Measurements from ENCODE around the gene ALKBH6.

DNA sequence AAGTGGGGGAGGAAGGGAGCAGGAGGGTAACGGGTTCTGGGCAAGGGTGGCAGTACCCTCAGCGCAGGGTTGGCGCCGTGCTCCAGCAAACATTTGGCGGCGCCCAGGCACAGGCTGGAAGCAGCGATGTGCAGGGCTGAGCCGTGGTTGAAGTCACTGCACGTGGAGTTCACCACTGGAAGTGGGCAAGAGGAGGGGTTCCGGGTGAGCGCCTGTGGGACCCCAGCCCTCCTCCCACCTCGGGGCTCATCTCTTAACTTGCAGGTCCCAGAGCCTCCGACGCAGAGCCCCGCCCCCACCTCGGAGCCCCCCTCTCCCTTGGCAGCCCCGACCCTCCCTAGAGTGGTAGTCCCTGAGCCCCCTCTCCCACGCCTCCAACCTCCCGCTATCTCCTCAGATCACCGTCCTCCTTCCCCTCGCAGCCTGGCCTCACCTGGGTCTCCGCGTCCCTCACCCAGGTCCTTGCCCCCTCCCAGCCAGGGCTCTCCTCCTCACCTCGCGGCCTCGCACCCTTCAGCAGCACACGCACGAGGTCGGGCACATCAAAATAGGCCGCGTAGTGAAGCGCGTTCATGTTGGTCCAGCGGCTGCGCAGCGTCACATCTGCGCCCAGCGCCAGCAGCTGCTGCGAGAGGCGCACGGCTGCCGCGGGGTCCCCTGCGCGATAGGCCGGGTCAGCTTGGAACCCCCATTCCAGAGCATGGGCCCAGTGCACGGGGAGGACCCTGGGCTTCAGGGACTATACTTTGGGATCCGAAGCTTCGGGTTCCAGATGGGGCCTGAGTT is 12.3 kb upstream of the ALKBH6 start:
- TF ChIP-seq, protein P1, sequence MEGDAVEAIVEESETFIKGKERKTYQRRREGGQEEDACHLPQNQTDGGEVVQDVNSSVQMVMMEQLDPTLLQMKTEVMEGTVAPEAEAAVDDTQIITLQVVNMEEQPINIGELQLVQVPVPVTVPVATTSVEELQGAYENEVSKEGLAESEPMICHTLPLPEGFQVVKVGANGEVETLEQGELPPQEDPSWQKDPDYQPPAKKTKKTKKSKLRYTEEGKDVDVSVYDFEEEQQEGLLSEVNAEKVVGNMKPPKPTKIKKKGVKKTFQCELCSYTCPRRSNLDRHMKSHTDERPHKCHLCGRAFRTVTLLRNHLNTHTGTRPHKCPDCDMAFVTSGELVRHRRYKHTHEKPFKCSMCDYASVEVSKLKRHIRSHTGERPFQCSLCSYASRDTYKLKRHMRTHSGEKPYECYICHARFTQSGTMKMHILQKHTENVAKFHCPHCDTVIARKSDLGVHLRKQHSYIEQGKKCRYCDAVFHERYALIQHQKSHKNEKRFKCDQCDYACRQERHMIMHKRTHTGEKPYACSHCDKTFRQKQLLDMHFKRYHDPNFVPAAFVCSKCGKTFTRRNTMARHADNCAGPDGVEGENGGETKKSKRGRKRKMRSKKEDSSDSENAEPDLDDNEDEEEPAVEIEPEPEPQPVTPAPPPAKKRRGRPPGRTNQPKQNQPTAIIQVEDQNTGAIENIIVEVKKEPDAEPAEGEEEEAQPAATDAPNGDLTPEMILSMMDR (IDR thresholded peaks at IDR 0.05) = no peak
- TF ChIP-seq POLR2A (IDR thresholded peaks at IDR 0.05) (no peak), EP300 (IDR thresholded peaks at IDR 0.05) (no peak), POLR2AphosphoS5 (IDR thresholded peaks at IDR 0.05) (no peak)
